GM18867 (cell line): Measurements from ENCODE around the gene CDC14A.
A peak's percentile ranks its signal among the peaks of the same experiment; 100 is the strongest.
"Not testable (repeated sequence)": the region's sequence is repeated elsewhere in the genome, so short reads cannot be mapped to it uniquely, and the experiment has no call there.

ENCODE experiments used
- ATAC-seq: cut with Tn5 transposase; IDR thresholded peaks from one replicate; pipeline ENCODE4 v1.9.1; 2021; ENCODE audit warnings: mild to moderate bottlenecking, moderate library complexity; ENCODE audit not compliant: unreplicated experiment

Gene CDC14A

GRCh38 chr1:100360790-100361510 is 8.6 kb downstream of the CDC14A start:
- no peak for ATAC-seq

GRCh38 chr1:100361511-100362089 is 9.3 kb downstream of the CDC14A start:
- no peak for ATAC-seq

- ATAC-seq, result no peak
Measured at GRCh38 chr1:100362821-100363466, 10.6 kb downstream of the CDC14A start.

GRCh38 chr1:100363831-100364230 is 11.5 kb downstream of the CDC14A start:
- no peak for ATAC-seq

- no peak for ATAC-seq
Measured at GRCh38 chr1:100364697-100365096, 12.4 kb downstream of the CDC14A start.

GRCh38 chr1:100366209-100366525 is 13.9 kb downstream of the CDC14A start:
- ATAC-seq, result no peak

- ATAC-seq, result not testable (repeated sequence)
Measured at GRCh38 chr1:100369339-100369738, 17.0 kb downstream of the CDC14A start.

- ATAC-seq, result not testable (repeated sequence)
Measured at GRCh38 chr1:100373953-100374352, 21.6 kb downstream of the CDC14A start.

- ATAC-seq, result not testable (repeated sequence)
Measured at GRCh38 chr1:100376890-100377289, 24.6 kb downstream of the CDC14A start.

- ATAC-seq, result peak; percentile 98
Measured at GRCh38 chr1:100377590-100378361, 25.5 kb downstream of the CDC14A start.

GRCh38 chr1:100378956-100379355 is 26.6 kb downstream of the CDC14A start:
- no peak for ATAC-seq

- ATAC-seq, result no peak
Measured at GRCh38 chr1:100380635-100381034, 28.3 kb downstream of the CDC14A start.

- no peak for ATAC-seq
Measured at GRCh38 chr1:100382657-100383056, 30.4 kb downstream of the CDC14A start.

GRCh38 chr1:100383743-100384405 is 31.6 kb downstream of the CDC14A start:
- ATAC-seq, result no peak

- ATAC-seq, result no peak
Measured at GRCh38 chr1:100387209-100387608, 34.9 kb downstream of the CDC14A start.

GRCh38 chr1:100387657-100388350 is 35.5 kb downstream of the CDC14A start:
- ATAC-seq, result no peak

GRCh38 chr1:100390531-100390930 is 38.2 kb downstream of the CDC14A start:
- no peak for ATAC-seq

- ATAC-seq, result no peak
Measured at GRCh38 chr1:100391675-100392074, 39.4 kb downstream of the CDC14A start.

- ATAC-seq, result no peak
Measured at GRCh38 chr1:100392756-100393155, 40.5 kb downstream of the CDC14A start.

- no peak for ATAC-seq
Measured at GRCh38 chr1:100394285-100394684, 42.0 kb downstream of the CDC14A start.
